ENCODE data around the gene SGPP2. TPM values are rescaled to one million over a fixed set of nuclear protein-coding genes. Genes with fewer than 3 reads are reported as not detected.

The SGPP2 gene
- total RNA-seq, 2 experiments from 2014 or later: not detected

GRCh38 chr2:222430071-222430470, 5.7 kb downstream of the SGPP2 start:
- ChIA-PET POLR2A (interaction anchor here (1.2 kb wide), 1 partner anchor 21 kb away, joined by 3 read pairs; no protein-coding TSS in a partner anchor), CTCF (ENCODE audit: unreplicated experiment) (no interaction called here)
- no peak for TF ChIP-seq EZH2phosphoT487 (IDR thresholded peaks at IDR 0.05; ENCODE audit: borderline replicate concordance, low read depth, low read length)
- TF ChIP-seq CTCF (conservative IDR thresholded peaks at IDR 0.05; ENCODE audit: low read length): no peak
- intact Hi-C loops (cut with micrococcal nuclease; ENCODE audit: unreplicated experiment): no loop called here
- Histone ChIP-seq H3K4me1 (ENCODE audit: insufficient read depth, low read length, poor library complexity, severe bottlenecking) (no peaks in the 10 kb centered on the region), H3K4me3 (ENCODE audit: low read depth, low read length, poor library complexity, severe bottlenecking) (no peak overlapping the region), H3K4me2 (ENCODE audit: low read length) (no peak overlapping the region), H3K9me2 (ENCODE audit: insufficient read depth, low read length) (no peaks in the 10 kb centered on the region), H3K36me3 (ENCODE audit: insufficient read depth, low read length) (no peaks in the 10 kb centered on the region), H3K9me3 (ENCODE audit: low read length) (no peaks in the 10 kb centered on the region), H3K27ac (ENCODE audit: low read depth, low read length, poor library complexity, severe bottlenecking) (no peak overlapping the region), H2AFZ (ENCODE audit: low read length) (no peak overlapping the region), H4K20me1 (ENCODE audit: insufficient read depth, low read length) (no peaks in the 10 kb centered on the region), H3K79me2 (ENCODE audit: insufficient read depth, low read depth, low read length) (no peaks in the 10 kb centered on the region)
- no TSS peak for BruUV-seq (replicated peaks)
- DNase-seq (ENCODE audit: low spot score): no peak

GRCh38 chr2:222430681-222431080, 6.3 kb downstream of the SGPP2 start:
- Histone ChIP-seq H3K36me3 (ENCODE audit: insufficient read depth, low read length) (no peaks in the 10 kb centered on the region), H3K9me2 (ENCODE audit: insufficient read depth, low read length) (no peaks in the 10 kb centered on the region), H4K20me1 (ENCODE audit: insufficient read depth, low read length) (no peaks in the 10 kb centered on the region), H3K27ac (ENCODE audit: low read depth, low read length, poor library complexity, severe bottlenecking) (no peak overlapping the region), H2AFZ (ENCODE audit: low read length) (no peak overlapping the region), H3K4me1 (ENCODE audit: insufficient read depth, low read length, poor library complexity, severe bottlenecking) (no peaks in the 10 kb centered on the region), H3K9me3 (ENCODE audit: low read length) (no peaks in the 10 kb centered on the region), H3K79me2 (ENCODE audit: insufficient read depth, low read depth, low read length) (no peaks in the 10 kb centered on the region), H3K4me2 (ENCODE audit: low read length) (no peak overlapping the region), H3K4me3 (ENCODE audit: low read depth, low read length, poor library complexity, severe bottlenecking) (no peak overlapping the region)
- CTCF ChIA-PET (ENCODE audit: unreplicated experiment): no interaction called here
- intact Hi-C loops (cut with micrococcal nuclease; ENCODE audit: unreplicated experiment): no loop called here
- no TSS peak for BruUV-seq (replicated peaks)
- POLR2A ChIA-PET: no interaction called here
- DNase-seq (ENCODE audit: low spot score): no peak
- TF ChIP-seq CTCF (conservative IDR thresholded peaks at IDR 0.05; ENCODE audit: low read length): no peak
- TF ChIP-seq EZH2phosphoT487 (IDR thresholded peaks at IDR 0.05; ENCODE audit: borderline replicate concordance, low read depth, low read length): no peak

- Histone ChIP-seq H3K36me3 (ENCODE audit: insufficient read depth, low read length) (no peaks in the 10 kb centered on the region), H3K4me3 (ENCODE audit: low read depth, low read length, poor library complexity, severe bottlenecking) (no peak overlapping the region), H3K9me2 (ENCODE audit: insufficient read depth, low read length) (no peaks in the 10 kb centered on the region), H3K9me3 (ENCODE audit: low read length) (no peaks in the 10 kb centered on the region), H3K4me2 (ENCODE audit: low read length) (no peak overlapping the region), H3K4me1 (ENCODE audit: insufficient read depth, low read length, poor library complexity, severe bottlenecking) (no peaks in the 10 kb centered on the region), H3K79me2 (ENCODE audit: insufficient read depth, low read depth, low read length) (no peaks in the 10 kb centered on the region), H3K27ac (ENCODE audit: low read depth, low read length, poor library complexity, severe bottlenecking) (no peak overlapping the region), H4K20me1 (ENCODE audit: insufficient read depth, low read length) (no peaks in the 10 kb centered on the region), H2AFZ (ENCODE audit: low read length) (no peak overlapping the region)
- TF ChIP-seq EZH2phosphoT487 (IDR thresholded peaks at IDR 0.05; ENCODE audit: borderline replicate concordance, low read depth, low read length) (no peak), CTCF (conservative IDR thresholded peaks at IDR 0.05; ENCODE audit: low read length) (no peak)
- CTCF ChIA-PET (ENCODE audit: unreplicated experiment): no interaction called here
- BruUV-seq (replicated peaks): no TSS peak
- no peak for DNase-seq (ENCODE audit: low spot score)
- intact Hi-C loops (cut with micrococcal nuclease; ENCODE audit: unreplicated experiment): no loop called here
- POLR2A ChIA-PET: no interaction called here
These were observed 7.5 kb downstream of the SGPP2 start for GRCh38 chr2:222431869-222432268.
